Keratinocyte (primary cell): ENCODE results near the gene POFUT2.

ENCODE experiments used
- EZH2 ChIP-seq: IDR thresholded peaks from one replicate; pipeline ENCODE4 v1.6.1; 2012; ENCODE audit warnings: inconsistent platforms, mild to moderate bottlenecking, low read length, moderate library complexity
- TF ChIP-seq, protein P1 (sequence below), 3 experiments: IDR thresholded peaks in 1 of 3; conservative IDR thresholded peaks in 1 of 3; optimal IDR thresholded peaks in 1 of 3; 2 replicates in 2 of 3; 3 replicates in 1 of 3; pipeline versions ENCODE3 to v1.5.1; 2011; ENCODE audit warnings: low read length in 3 of 3, mild to moderate bottlenecking in 3 of 3, moderate library complexity in 2 of 3, control low read depth in 1 of 3, inconsistent platforms in 1 of 3; ENCODE audit not compliant: insufficient read depth in 2 of 3; ENCODE audit errors: extremely low read depth in 1 of 3

DNA sequence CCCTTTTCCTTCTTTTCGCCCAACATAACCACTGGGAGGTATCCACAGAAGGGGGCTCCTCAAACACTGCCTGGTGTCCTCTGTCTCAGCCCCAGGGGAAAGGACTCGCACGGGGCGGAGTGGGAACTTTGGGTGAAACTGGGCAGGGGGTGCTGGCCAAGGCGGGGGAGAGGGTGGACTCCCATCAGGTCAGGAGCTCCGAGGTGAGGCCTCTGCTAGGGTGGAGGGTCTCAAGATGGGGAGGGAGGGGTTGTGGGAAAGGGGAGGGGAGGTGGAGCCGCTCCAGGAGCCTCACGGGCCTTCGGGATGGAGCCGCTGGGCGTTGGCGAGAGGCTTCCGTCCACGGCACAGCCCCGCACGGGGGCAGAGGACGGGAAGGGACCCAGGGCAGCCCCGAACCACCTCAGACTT is 43.2 kb upstream of the POFUT2 start:
- no peak for TF ChIP-seq EZH2
- TF ChIP-seq, protein P1, sequence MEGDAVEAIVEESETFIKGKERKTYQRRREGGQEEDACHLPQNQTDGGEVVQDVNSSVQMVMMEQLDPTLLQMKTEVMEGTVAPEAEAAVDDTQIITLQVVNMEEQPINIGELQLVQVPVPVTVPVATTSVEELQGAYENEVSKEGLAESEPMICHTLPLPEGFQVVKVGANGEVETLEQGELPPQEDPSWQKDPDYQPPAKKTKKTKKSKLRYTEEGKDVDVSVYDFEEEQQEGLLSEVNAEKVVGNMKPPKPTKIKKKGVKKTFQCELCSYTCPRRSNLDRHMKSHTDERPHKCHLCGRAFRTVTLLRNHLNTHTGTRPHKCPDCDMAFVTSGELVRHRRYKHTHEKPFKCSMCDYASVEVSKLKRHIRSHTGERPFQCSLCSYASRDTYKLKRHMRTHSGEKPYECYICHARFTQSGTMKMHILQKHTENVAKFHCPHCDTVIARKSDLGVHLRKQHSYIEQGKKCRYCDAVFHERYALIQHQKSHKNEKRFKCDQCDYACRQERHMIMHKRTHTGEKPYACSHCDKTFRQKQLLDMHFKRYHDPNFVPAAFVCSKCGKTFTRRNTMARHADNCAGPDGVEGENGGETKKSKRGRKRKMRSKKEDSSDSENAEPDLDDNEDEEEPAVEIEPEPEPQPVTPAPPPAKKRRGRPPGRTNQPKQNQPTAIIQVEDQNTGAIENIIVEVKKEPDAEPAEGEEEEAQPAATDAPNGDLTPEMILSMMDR (optimal IDR thresholded peaks at IDR 0.05 in 1 of 3, IDR thresholded peaks at IDR 0.05 in 1 of 3, conservative IDR thresholded peaks at IDR 0.05 in 1 of 3; ENCODE audit: extremely low read depth in 1 of 3, insufficient read depth in 2 of 3, low read length in 3 of 3) = no peak
